IPS-18a (cell line): ENCODE measurements around the gene ATP6V1G3.

ENCODE experiments used
- H3K27ac ChIP-seq: one replicate; pipeline ENCODE4 v1.5.1; 2013; ENCODE audit warnings: low read length
- H3K27me3 ChIP-seq: one replicate; pipeline ENCODE4 v1.6.1; 2013; ENCODE audit warnings: mild to moderate bottlenecking, low read length; ENCODE audit not compliant: control insufficient read depth, insufficient read depth
- H3K36me3 ChIP-seq: one replicate; pipeline ENCODE4 v1.6.1; 2013; ENCODE audit warnings: low read depth, low read length; ENCODE audit not compliant: control insufficient read depth
- H3K4me1 ChIP-seq: one replicate; pipeline ENCODE4 v1.6.1; 2013; ENCODE audit warnings: low read depth, low read length; ENCODE audit not compliant: control insufficient read depth
- H3K4me3 ChIP-seq: one replicate; pipeline ENCODE4 v1.5.1; 2013; ENCODE audit warnings: low read length
- H3K9ac ChIP-seq: one replicate; pipeline ENCODE4 v1.6.1; 2013; ENCODE audit warnings: mild to moderate bottlenecking, low read length, moderate library complexity
- H3K9me3 ChIP-seq: one replicate; pipeline ENCODE4 v1.6.1; 2013; ENCODE audit warnings: low read depth, low read length; ENCODE audit not compliant: control insufficient read depth

Gene ATP6V1G3

GRCh38 chr1:198519639-198520501 is 20.6 kb downstream of the ATP6V1G3 start:
- Histone ChIP-seq H3K9me3 (no peaks in the 10 kb centered on the region), H3K27me3 (no peaks in the 10 kb centered on the region), H3K9ac (no peak overlapping the region), H3K4me1 (peaks cover 24% of the 10 kb centered on the region), H3K4me3 (peak overlapping the region; percentile 34), H3K36me3 (no peaks in the 10 kb centered on the region), H3K27ac (no peak overlapping the region)

- Histone ChIP-seq H3K4me3 (no peak overlapping the region), H3K9me3 (no peaks in the 10 kb centered on the region), H3K4me1 (peaks cover 19% of the 10 kb centered on the region), H3K27ac (no peak overlapping the region), H3K36me3 (no peaks in the 10 kb centered on the region), H3K9ac (no peak overlapping the region), H3K27me3 (no peaks in the 10 kb centered on the region)
These were observed 22.8 kb downstream of the ATP6V1G3 start for GRCh38 chr1:198517623-198518199.

GRCh38 chr1:198500096-198500495 is 40.4 kb downstream of the ATP6V1G3 start:
- Histone ChIP-seq H3K4me3 (no peak overlapping the region), H3K36me3 (no peaks in the 10 kb centered on the region), H3K27me3 (no peaks in the 10 kb centered on the region), H3K27ac (no peak overlapping the region), H3K9ac (no peak overlapping the region), H3K4me1 (no peaks in the 10 kb centered on the region), H3K9me3 (peaks cover 5% of the 10 kb centered on the region)

- no peaks in the 10 kb centered on the region for H3K27me3 ChIP-seq
- peaks cover 5% of the 10 kb centered on the region for H3K9me3 ChIP-seq
- no peak overlapping the region for H3K9ac ChIP-seq
- no peaks in the 10 kb centered on the region for H3K4me1 ChIP-seq
- H3K4me3 ChIP-seq = no peak overlapping the region
- H3K36me3 ChIP-seq = no peaks in the 10 kb centered on the region
- no peak overlapping the region for H3K27ac ChIP-seq
These were observed 40.9 kb downstream of the ATP6V1G3 start for GRCh38 chr1:198499588-198499987.

GRCh38 chr1:198498881-198499280 is 41.6 kb downstream of the ATP6V1G3 start:
- H3K4me1 ChIP-seq = no peaks in the 10 kb centered on the region
- no peak overlapping the region for H3K27ac ChIP-seq
- H3K27me3 ChIP-seq = no peaks in the 10 kb centered on the region
- H3K9ac ChIP-seq = no peak overlapping the region
- no peak overlapping the region for H3K4me3 ChIP-seq
- H3K9me3 ChIP-seq = peaks cover 5% of the 10 kb centered on the region
- no peaks in the 10 kb centered on the region for H3K36me3 ChIP-seq

- H3K27me3 ChIP-seq = no peaks in the 10 kb centered on the region
- no peaks in the 10 kb centered on the region for H3K4me1 ChIP-seq
- H3K27ac ChIP-seq = no peak overlapping the region
- no peaks in the 10 kb centered on the region for H3K9me3 ChIP-seq
- no peak overlapping the region for H3K4me3 ChIP-seq
- H3K36me3 ChIP-seq = no peaks in the 10 kb centered on the region
- H3K9ac ChIP-seq = no peak overlapping the region
These were observed 42.4 kb downstream of the ATP6V1G3 start for GRCh38 chr1:198498103-198498385.

GRCh38 chr1:198497326-198498102 is 43.0 kb downstream of the ATP6V1G3 start:
- Histone ChIP-seq H3K36me3 (no peaks in the 10 kb centered on the region), H3K27ac (no peak overlapping the region), H3K9me3 (no peaks in the 10 kb centered on the region), H3K4me1 (no peaks in the 10 kb centered on the region), H3K9ac (no peak overlapping the region), H3K27me3 (no peaks in the 10 kb centered on the region), H3K4me3 (no peak overlapping the region)

- no peaks in the 10 kb centered on the region for H3K36me3 ChIP-seq
- no peaks in the 10 kb centered on the region for H3K4me1 ChIP-seq
- H3K9me3 ChIP-seq = no peaks in the 10 kb centered on the region
- H3K4me3 ChIP-seq = no peak overlapping the region
- no peaks in the 10 kb centered on the region for H3K27me3 ChIP-seq
- H3K27ac ChIP-seq = no peak overlapping the region
- H3K9ac ChIP-seq = no peak overlapping the region
These were observed 44.0 kb downstream of the ATP6V1G3 start for GRCh38 chr1:198496216-198497143.

GRCh38 chr1:198495631-198496030 is 44.8 kb downstream of the ATP6V1G3 start:
- Histone ChIP-seq H3K9ac (no peak overlapping the region), H3K27me3 (no peaks in the 10 kb centered on the region), H3K36me3 (no peaks in the 10 kb centered on the region), H3K9me3 (no peaks in the 10 kb centered on the region), H3K27ac (no peak overlapping the region), H3K4me1 (no peaks in the 10 kb centered on the region), H3K4me3 (no peak overlapping the region)

GRCh38 chr1:198494658-198495103 is 45.8 kb downstream of the ATP6V1G3 start:
- H3K27ac ChIP-seq = no peak overlapping the region
- no peaks in the 10 kb centered on the region for H3K36me3 ChIP-seq
- no peaks in the 10 kb centered on the region for H3K9me3 ChIP-seq
- H3K4me3 ChIP-seq = no peak overlapping the region
- no peak overlapping the region for H3K9ac ChIP-seq
- no peaks in the 10 kb centered on the region for H3K27me3 ChIP-seq
- no peaks in the 10 kb centered on the region for H3K4me1 ChIP-seq

- Histone ChIP-seq H3K36me3 (no peaks in the 10 kb centered on the region), H3K4me3 (no peak overlapping the region), H3K27ac (no peak overlapping the region), H3K9ac (no peak overlapping the region), H3K27me3 (no peaks in the 10 kb centered on the region), H3K9me3 (no peaks in the 10 kb centered on the region), H3K4me1 (no peaks in the 10 kb centered on the region)
These were observed 46.3 kb downstream of the ATP6V1G3 start for GRCh38 chr1:198494139-198494538.
